GM23338 (cell line): ENCODE measurements around the gene MSANTD1. TPM values are rescaled to one million over a fixed set of nuclear protein-coding genes. Genes with fewer than 3 reads are reported as not detected.

ENCODE experiments used
- CTCF ChIP-seq, 2 experiments: fragments of 200-600 bp in 1 of 2; sonication (generic) in 1 of 2; conservative IDR thresholded peaks; 2 replicates each; pipeline versions ENCODE4 v1.5.1 to v1.6.1; 2016 to 2017; ENCODE audit warnings: antibody characterized with exemption in 2 of 2, low read depth in 2 of 2, mild to moderate bottlenecking in 2 of 2, moderate library complexity in 1 of 2
- EZH2 ChIP-seq: fragments of 200-600 bp; sonication (generic); IDR thresholded peaks from one replicate; pipeline ENCODE4 v1.8.0; 2017; ENCODE audit warnings: antibody characterized with exemption, mild to moderate bottlenecking, low read depth; ENCODE audit not compliant: unreplicated experiment
- JUNB ChIP-seq: IDR thresholded peaks from one replicate; pipeline ENCODE4 v1.6.1; 2016; ENCODE audit warnings: antibody characterized with exemption; ENCODE audit not compliant: unreplicated experiment
- NANOG ChIP-seq: IDR thresholded peaks from 2 replicates; pipeline ENCODE4 v1.6.1; 2016; ENCODE audit warnings: antibody characterized with exemption, borderline replicate concordance
- polyA plus RNA-seq: library from polyadenylated mRNA; unstranded; fragments of >200 nt; fragmentation: Nextera tagmentation; extraction: Ambion mirVana; gene quantifications from 2 replicates; pipeline ENCODE4 v1.2.1, GENCODE V29; 2016
- total RNA-seq: library from RNA; depleted of rRNA; stranded (reverse); fragments of >200 nt; shearing (Covaris generic); gene quantifications from 2 replicates; pipeline ENCODE4 v1.2.3, GENCODE V29; 2014
- TF ChIP-seq, protein P1 (sequence below): fragments of 250-450 bp; sonication (Bioruptor Pico); IDR thresholded peaks from 2 replicates; pipeline ENCODE4 v1.5.0; 2020; ENCODE audit warnings: mild to moderate bottlenecking, moderate library complexity

Gene MSANTD1
- total and polyA plus RNA-seq, 2 experiments from 2014 or later = 0.29 to 1.0 TPM

- TF ChIP-seq, protein P1, sequence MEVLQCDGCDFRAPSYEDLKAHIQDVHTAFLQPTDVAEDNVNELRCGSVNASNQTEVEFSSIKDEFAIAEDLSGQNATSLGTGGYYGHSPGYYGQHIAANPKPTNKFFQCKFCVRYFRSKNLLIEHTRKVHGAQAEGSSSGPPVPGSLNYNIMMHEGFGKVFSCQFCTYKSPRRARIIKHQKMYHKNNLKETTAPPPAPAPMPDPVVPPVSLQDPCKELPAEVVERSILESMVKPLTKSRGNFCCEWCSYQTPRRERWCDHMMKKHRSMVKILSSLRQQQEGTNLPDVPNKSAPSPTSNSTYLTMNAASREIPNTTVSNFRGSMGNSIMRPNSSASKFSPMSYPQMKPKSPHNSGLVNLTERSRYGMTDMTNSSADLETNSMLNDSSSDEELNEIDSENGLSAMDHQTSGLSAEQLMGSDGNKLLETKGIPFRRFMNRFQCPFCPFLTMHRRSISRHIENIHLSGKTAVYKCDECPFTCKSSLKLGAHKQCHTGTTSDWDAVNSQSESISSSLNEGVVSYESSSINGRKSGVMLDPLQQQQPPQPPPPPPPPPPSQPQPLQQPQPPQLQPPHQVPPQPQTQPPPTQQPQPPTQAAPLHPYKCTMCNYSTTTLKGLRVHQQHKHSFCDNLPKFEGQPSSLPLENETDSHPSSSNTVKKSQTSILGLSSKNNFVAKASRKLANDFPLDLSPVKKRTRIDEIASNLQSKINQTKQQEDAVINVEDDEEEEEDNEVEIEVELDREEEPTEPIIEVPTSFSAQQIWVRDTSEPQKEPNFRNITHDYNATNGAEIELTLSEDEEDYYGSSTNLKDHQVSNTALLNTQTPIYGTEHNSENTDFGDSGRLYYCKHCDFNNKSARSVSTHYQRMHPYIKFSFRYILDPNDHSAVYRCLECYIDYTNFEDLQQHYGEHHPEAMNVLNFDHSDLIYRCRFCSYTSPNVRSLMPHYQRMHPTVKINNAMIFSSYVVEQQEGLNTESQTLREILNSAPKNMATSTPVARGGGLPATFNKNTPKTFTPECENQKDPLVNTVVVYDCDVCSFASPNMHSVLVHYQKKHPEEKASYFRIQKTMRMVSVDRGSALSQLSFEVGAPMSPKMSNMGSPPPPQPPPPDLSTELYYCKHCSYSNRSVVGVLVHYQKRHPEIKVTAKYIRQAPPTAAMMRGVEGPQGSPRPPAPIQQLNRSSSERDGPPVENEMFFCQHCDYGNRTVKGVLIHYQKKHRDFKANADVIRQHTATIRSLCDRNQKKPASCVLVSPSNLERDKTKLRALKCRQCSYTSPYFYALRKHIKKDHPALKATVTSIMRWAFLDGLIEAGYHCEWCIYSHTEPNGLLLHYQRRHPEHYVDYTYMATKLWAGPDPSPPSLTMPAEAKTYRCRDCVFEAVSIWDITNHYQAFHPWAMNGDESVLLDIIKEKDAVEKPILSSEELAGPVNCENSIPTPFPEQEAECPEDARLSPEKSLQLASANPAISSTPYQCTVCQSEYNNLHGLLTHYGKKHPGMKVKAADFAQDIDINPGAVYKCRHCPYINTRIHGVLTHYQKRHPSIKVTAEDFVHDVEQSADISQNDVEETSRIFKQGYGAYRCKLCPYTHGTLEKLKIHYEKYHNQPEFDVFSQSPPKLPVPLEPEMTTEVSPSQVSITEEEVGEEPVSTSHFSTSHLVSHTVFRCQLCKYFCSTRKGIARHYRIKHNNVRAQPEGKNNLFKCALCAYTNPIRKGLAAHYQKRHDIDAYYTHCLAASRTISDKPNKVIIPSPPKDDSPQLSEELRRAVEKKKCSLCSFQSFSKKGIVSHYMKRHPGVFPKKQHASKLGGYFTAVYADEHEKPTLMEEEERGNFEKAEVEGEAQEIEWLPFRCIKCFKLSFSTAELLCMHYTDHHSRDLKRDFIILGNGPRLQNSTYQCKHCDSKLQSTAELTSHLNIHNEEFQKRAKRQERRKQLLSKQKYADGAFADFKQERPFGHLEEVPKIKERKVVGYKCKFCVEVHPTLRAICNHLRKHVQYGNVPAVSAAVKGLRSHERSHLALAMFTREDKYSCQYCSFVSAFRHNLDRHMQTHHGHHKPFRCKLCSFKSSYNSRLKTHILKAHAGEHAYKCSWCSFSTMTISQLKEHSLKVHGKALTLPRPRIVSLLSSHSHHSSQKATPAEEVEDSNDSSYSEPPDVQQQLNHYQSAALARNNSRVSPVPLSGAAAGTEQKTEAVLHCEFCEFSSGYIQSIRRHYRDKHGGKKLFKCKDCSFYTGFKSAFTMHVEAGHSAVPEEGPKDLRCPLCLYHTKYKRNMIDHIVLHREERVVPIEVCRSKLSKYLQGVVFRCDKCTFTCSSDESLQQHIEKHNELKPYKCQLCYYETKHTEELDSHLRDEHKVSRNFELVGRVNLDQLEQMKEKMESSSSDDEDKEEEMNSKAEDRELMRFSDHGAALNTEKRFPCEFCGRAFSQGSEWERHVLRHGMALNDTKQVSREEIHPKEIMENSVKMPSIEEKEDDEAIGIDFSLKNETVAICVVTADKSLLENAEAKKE (CRISPR knock-in tag) = no peak
- TF ChIP-seq EZH2 (no peak), JUNB (no peak), NANOG (no peak), CTCF (conservative IDR thresholded peaks at IDR 0.05; ENCODE audit: low read depth in 2 of 2) (no peak)
Observed at GRCh38 chr4:3304831-3305609, 56.1 kb downstream of the MSANTD1 start (continued).
